Keratinocyte (primary cell): ENCODE results near the gene ACTL10.

Source experiments
- CTCF ChIP-seq, 3 experiments: IDR thresholded peaks in 1 of 3; conservative IDR thresholded peaks in 1 of 3; optimal IDR thresholded peaks in 1 of 3; 2 replicates in 2 of 3; 3 replicates in 1 of 3; pipeline versions ENCODE3 to v1.5.1; 2011; ENCODE audit warnings: low read length in 3 of 3, mild to moderate bottlenecking in 3 of 3, moderate library complexity in 2 of 3, control low read depth in 1 of 3, inconsistent platforms in 1 of 3; ENCODE audit not compliant: insufficient read depth in 2 of 3; ENCODE audit errors: extremely low read depth in 1 of 3
- EZH2 ChIP-seq: IDR thresholded peaks from one replicate; pipeline ENCODE4 v1.6.1; 2012; ENCODE audit warnings: inconsistent platforms, mild to moderate bottlenecking, low read length, moderate library complexity

GRCh38 chr20:33677991-33678702 is 11.4 kb downstream of the ACTL10 start:
- no peak for TF ChIP-seq EZH2
- TF ChIP-seq CTCF (optimal IDR thresholded peaks at IDR 0.05 in 1 of 3, IDR thresholded peaks at IDR 0.05 in 1 of 3, conservative IDR thresholded peaks at IDR 0.05 in 1 of 3; ENCODE audit: extremely low read depth in 1 of 3, insufficient read depth in 2 of 3, low read length in 3 of 3) = no peak
